ENCODE data around the gene CUX1.
"Not testable (repeated sequence)": the region's sequence is repeated elsewhere in the genome, so short reads cannot be mapped to it uniquely, and the experiment has no call there.

CUX1 gene

GRCh38 chr7:102325106-102325505, 507.7 kb downstream of the CUX1 start:
- DNase-seq (ENCODE audit: low read depth in 2 of 3, low spot score in 1 of 3), result not testable (repeated sequence)

- no peak for DNase-seq (ENCODE audit: low read depth in 2 of 3, low spot score in 1 of 3)
Measured at GRCh38 chr7:102326157-102326889, 508.9 kb downstream of the CUX1 start.

DNA sequence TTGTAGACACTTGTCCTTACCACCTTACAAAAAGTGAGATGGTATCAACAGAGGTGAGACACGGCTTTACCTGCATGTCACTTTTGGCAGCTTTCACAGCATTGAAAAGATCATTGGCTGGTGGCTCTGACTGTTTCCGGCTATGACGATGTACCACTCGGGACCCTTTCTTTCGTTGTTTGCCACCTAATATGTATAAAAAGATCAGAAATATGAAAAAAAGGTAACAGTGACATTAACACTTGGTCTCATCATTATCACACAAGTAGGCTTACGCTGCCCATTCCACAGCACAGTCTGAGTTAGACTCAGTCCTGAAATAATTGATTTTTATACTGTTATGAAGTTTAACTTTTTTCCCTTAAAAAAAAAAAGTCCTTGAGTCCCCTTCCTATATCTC, 509.8 kb downstream of the CUX1 start:
- not testable (repeated sequence) for DNase-seq (ENCODE audit: low read depth in 2 of 3, low spot score in 1 of 3)

GRCh38 chr7:102328863-102329262, 511.4 kb downstream of the CUX1 start:
- DNase-seq (ENCODE audit: low read depth in 2 of 3, low spot score in 1 of 3), result not testable (repeated sequence)

DNA sequence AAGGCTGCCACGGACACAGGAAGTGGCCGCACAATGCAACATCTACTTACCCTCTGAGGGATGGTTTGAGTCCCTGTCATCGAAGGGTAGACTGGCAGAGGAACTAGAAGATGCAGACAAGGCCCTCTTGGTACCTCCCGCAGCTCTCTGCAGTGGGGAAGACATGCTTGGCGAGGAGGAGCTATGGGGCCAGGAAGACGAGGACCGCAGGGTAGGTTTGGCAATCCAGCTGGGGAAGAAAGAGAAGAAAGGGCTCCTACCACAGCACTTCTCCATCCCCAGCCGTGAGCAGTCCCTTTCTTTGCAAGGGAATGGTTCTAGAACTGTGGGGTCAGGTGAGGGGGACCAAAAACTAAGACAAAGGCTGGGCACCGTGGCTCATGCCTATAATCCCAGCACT, 511.9 kb downstream of the CUX1 start:
- DNase-seq (ENCODE audit: low read depth in 2 of 3, low spot score in 1 of 3), result not testable (repeated sequence)

GRCh38 chr7:102330666-102331460, 513.4 kb downstream of the CUX1 start:
- not testable (repeated sequence) for DNase-seq (ENCODE audit: low read depth in 2 of 3, low spot score in 1 of 3)
